H1 (cell line): ENCODE results near the gene TAF15. TPM values are rescaled to one million over a fixed set of nuclear protein-coding genes. Genes with fewer than 3 reads are reported as not detected.
A peak's percentile ranks its signal among the peaks of the same experiment; 100 is the strongest.

Source experiments
- CTCF ChIA-PET: fragments of 300-600 bp; sonication (Branson Sonifier 250); formaldehyde crosslinking; loops from one replicate; lab custom pipeline; 2021; ENCODE audit not compliant: partially characterized antibody; lab: Charles Lee
- POLR2A ChIA-PET: fragments of 300-600 bp; sonication (Branson Sonifier 250); formaldehyde crosslinking; loops from one replicate; lab custom pipeline; 2021; ENCODE audit warnings: inconsistent platforms; ENCODE audit not compliant: partially characterized antibody; lab: Charles Lee
- DNase-seq, 2 experiments: peaks; one replicate each; pipeline versions ENCODE4 v3.0.0 to v3.0.0-alpha.2; 2010 to 2022; ENCODE audit warnings: low spot score in 2 of 2, low read depth in 1 of 2, mixed read lengths in 1 of 2
- FAIRE-seq: peaks from 2 replicates; lab custom pipeline; 2011; peaks lifted over from hg19 to GRCh38; lab: Jason Lieb, UNC
- H2AFZ ChIP-seq: 2 replicates; pipeline ENCODE4 v1.8.1; 2012; ENCODE audit warnings: low read length, inconsistent platforms
- H2AK5ac ChIP-seq: 2 replicates; pipeline ENCODE4 v1.6.1; 2013; ENCODE audit warnings: low read depth, low read length
- H2BK120ac ChIP-seq: replicated peaks from 2 replicates; pipeline ENCODE3; 2013; ENCODE audit warnings: low read depth, low read length, inconsistent platforms
- H2BK12ac ChIP-seq: 2 replicates; pipeline ENCODE4 v1.6.1; 2013; ENCODE audit warnings: low read depth, low read length
- H2BK15ac ChIP-seq: 2 replicates; pipeline ENCODE4 v1.6.1; 2013; ENCODE audit warnings: low read length
- H2BK20ac ChIP-seq: 2 replicates; pipeline ENCODE4 v1.6.1; 2013; ENCODE audit warnings: low read length
- H2BK5ac ChIP-seq: 2 replicates; pipeline ENCODE4 v1.6.1; 2013; ENCODE audit warnings: low read depth, low read length
- H3K14ac ChIP-seq: 2 replicates; pipeline ENCODE4 v1.6.1; 2013; ENCODE audit warnings: inconsistent platforms; ENCODE audit not compliant: insufficient read length
- H3K18ac ChIP-seq: 2 replicates; pipeline ENCODE4 v1.6.1; 2013; ENCODE audit warnings: low read length; ENCODE audit errors: extremely low read depth
- H3K23ac ChIP-seq: 2 replicates; pipeline ENCODE4 v1.6.1; 2013; ENCODE audit warnings: inconsistent platforms; ENCODE audit not compliant: insufficient read length
- H3K23me2 ChIP-seq: 2 replicates; pipeline ENCODE4 v1.6.1; 2013; ENCODE audit warnings: low read depth, low read length
- H3K27ac ChIP-seq: 2 replicates; pipeline ENCODE4 v1.6.1; 2011; ENCODE audit warnings: low read depth, low read length, inconsistent platforms
- H3K27me3 ChIP-seq, 4 experiments: replicated peaks in 1 of 4; 1 replicate in 1 of 4; 2 replicates in 3 of 4; pipeline versions ENCODE4 v1.6.1 to v1.8.1; 2011 to 2013; ENCODE audit warnings: low read length in 3 of 4, mild to moderate bottlenecking in 3 of 4, inconsistent platforms in 2 of 4, mixed read lengths in 2 of 4, moderate library complexity in 1 of 4; ENCODE audit not compliant: control insufficient read depth in 3 of 4, insufficient read depth in 3 of 4; ENCODE audit errors: extremely low read depth in 1 of 4
- H3K36me3 ChIP-seq, 4 experiments: 2 replicates each; pipeline versions ENCODE4 v1.6.1 to v1.8.1; 2011 to 2013; ENCODE audit warnings: mild to moderate bottlenecking in 4 of 4, low read length in 3 of 4, moderate library complexity in 2 of 4, control low read depth in 1 of 4, inconsistent platforms in 1 of 4; ENCODE audit not compliant: insufficient read depth in 4 of 4, control insufficient read depth in 2 of 4
- H3K4ac ChIP-seq: replicated peaks from 2 replicates; pipeline ENCODE3; 2013; ENCODE audit warnings: low read length, low read depth, mixed read lengths, inconsistent platforms; ENCODE audit not compliant: insufficient read length
- H3K4me1 ChIP-seq, 4 experiments: replicated peaks in 1 of 4; 1 replicate in 1 of 4; 2 replicates in 3 of 4; pipeline versions ENCODE4 v1.6.1 to v1.8.1; 2011 to 2013; ENCODE audit warnings: low read length in 3 of 4, inconsistent platforms in 2 of 4, mixed read lengths in 1 of 4; ENCODE audit not compliant: insufficient read depth in 4 of 4, control insufficient read depth in 3 of 4
- H3K4me2 ChIP-seq, 2 experiments: 2 replicates each; pipeline versions ENCODE4 v1.6.1 to v1.8.1; 2011 to 2013; ENCODE audit warnings: low read depth in 2 of 2, low read length in 2 of 2, control low read depth in 1 of 2, inconsistent platforms in 1 of 2, mild to moderate bottlenecking in 1 of 2; ENCODE audit not compliant: insufficient read depth in 1 of 2
- H3K4me3 ChIP-seq, 4 experiments: fragments of 200-600, 300-600 bp in 1 of 4; sonication (generic), shearing (Covaris generic), sonication (Bioruptor Twin) in 1 of 4; 2 replicates each; pipeline versions ENCODE4 v1.5.1 to v1.8.1; 2011 to 2016; ENCODE audit warnings: low read length in 4 of 4, low read depth in 3 of 4, control low read depth in 2 of 4, inconsistent platforms in 2 of 4, mild to moderate bottlenecking in 2 of 4, mixed read lengths in 1 of 4, moderate library complexity in 1 of 4; ENCODE audit not compliant: insufficient read depth in 2 of 4; ENCODE audit errors: extremely low read depth in 1 of 4
- H3K56ac ChIP-seq: replicated peaks from 2 replicates; pipeline ENCODE3; 2013; ENCODE audit warnings: low read depth, mild to moderate bottlenecking, mixed read lengths, low read length, inconsistent platforms; ENCODE audit not compliant: insufficient read length
- H3K79me1 ChIP-seq: 2 replicates; pipeline ENCODE4 v1.6.1; 2013; ENCODE audit warnings: low read depth, low read length, control low read depth
- H3K79me2 ChIP-seq, 2 experiments: 2 replicates each; pipeline versions ENCODE4 v1.6.1 to v1.8.1; 2012 to 2013; ENCODE audit warnings: low read length in 2 of 2, mild to moderate bottlenecking in 2 of 2, inconsistent platforms in 1 of 2; ENCODE audit not compliant: insufficient read depth in 2 of 2, control insufficient read depth in 1 of 2
- H3K9ac ChIP-seq, 4 experiments: replicated peaks in 1 of 4; 1 replicate in 1 of 4; 2 replicates in 3 of 4; pipeline versions ENCODE4 v1.6.1 to v1.8.1; 2011 to 2013; ENCODE audit warnings: low read depth in 3 of 4, low read length in 3 of 4, control low read depth in 2 of 4, mild to moderate bottlenecking in 2 of 4, moderate library complexity in 2 of 4, inconsistent platforms in 1 of 4; ENCODE audit errors: extremely low read depth in 1 of 4
- H3K9me3 ChIP-seq, 2 experiments: 2 replicates each; pipeline versions ENCODE4 v1.6.1 to v1.8.1; 2012 to 2013; ENCODE audit warnings: mild to moderate bottlenecking in 2 of 2, moderate library complexity in 2 of 2, control low read depth in 1 of 2, inconsistent platforms in 1 of 2, low read depth in 1 of 2, low read length in 1 of 2, mixed read lengths in 1 of 2; ENCODE audit not compliant: insufficient read depth in 2 of 2
- H4K20me1 ChIP-seq, 2 experiments: replicated peaks in 1 of 2; 2 replicates each; pipeline versions ENCODE3 to v1.8.1; 2011 to 2013; ENCODE audit warnings: inconsistent platforms in 2 of 2, low read length in 2 of 2, mild to moderate bottlenecking in 1 of 2; ENCODE audit not compliant: insufficient read depth in 2 of 2, control insufficient read depth in 1 of 2
- H4K5ac ChIP-seq: 2 replicates; pipeline ENCODE4 v1.6.1; 2013; ENCODE audit warnings: low read length, low read depth, mixed read lengths, inconsistent platforms; ENCODE audit not compliant: insufficient read length
- H4K8ac ChIP-seq: 2 replicates; pipeline ENCODE4 v1.8.0; 2013; ENCODE audit warnings: mild to moderate bottlenecking, moderate library complexity, low read length, inconsistent platforms; ENCODE audit not compliant: insufficient read depth; ENCODE audit errors: extremely low read depth
- H4K91ac ChIP-seq: replicated peaks from 2 replicates; pipeline ENCODE3; 2013; ENCODE audit warnings: low read length, mixed read lengths, inconsistent platforms; ENCODE audit not compliant: insufficient read length
- CREB1 ChIP-seq: IDR thresholded peaks from 2 replicates; pipeline ENCODE4 v1.6.1; 2012; ENCODE audit warnings: inconsistent platforms
- EP300 ChIP-seq, 2 experiments: IDR thresholded peaks; 1 replicate in 1 of 2; 2 replicates in 1 of 2; pipeline ENCODE4 v1.6.1; 2011 to 2012; ENCODE audit warnings: low read depth in 2 of 2, low read length in 2 of 2, mild to moderate bottlenecking in 2 of 2, borderline replicate concordance in 1 of 2, inconsistent platforms in 1 of 2, moderate library complexity in 1 of 2
- NRF1 ChIP-seq: IDR thresholded peaks from 2 replicates; pipeline ENCODE4 v1.6.1; 2011; ENCODE audit warnings: mild to moderate bottlenecking, low read depth, low read length, improper control_type of control experiment
- POLR2AphosphoS5 ChIP-seq: IDR thresholded peaks from 2 replicates; pipeline ENCODE4 v1.6.1; 2011; ENCODE audit warnings: low read depth, low read length
- POU5F1 ChIP-seq: IDR thresholded peaks from 2 replicates; pipeline ENCODE4 v1.6.1; 2011; ENCODE audit warnings: low read depth, mild to moderate bottlenecking, low read length, moderate library complexity
- SIX5 ChIP-seq: IDR thresholded peaks from 2 replicates; pipeline ENCODE4 v1.6.1; 2011; ENCODE audit warnings: mild to moderate bottlenecking, low read depth, low read length
- TAF1 ChIP-seq: IDR thresholded peaks from 2 replicates; pipeline ENCODE4 v1.6.1; 2011; ENCODE audit warnings: mild to moderate bottlenecking, low read depth, low read length
- TAF7 ChIP-seq: optimal IDR thresholded peaks from 2 replicates; pipeline ENCODE3; 2011; ENCODE audit warnings: low read depth, mild to moderate bottlenecking, inconsistent platforms, low read length, moderate library complexity, borderline replicate concordance
- WGBS, 2 experiments: shearing (Covaris generic) in 1 of 2; methylation state at CpG; one replicate each; pipeline versions ENCODE4 v1.1.6 to v1.1.7; 2013 to 2015; ENCODE audit warnings: low lambda C conversion rate in 2 of 2, mixed read lengths in 2 of 2, inconsistent platforms in 1 of 2, low coverage in 1 of 2, missing lambda C conversion rate in 1 of 2; ENCODE audit not compliant: insufficient replicate concordance in 2 of 2, insufficient coverage in 1 of 2, insufficient read length in 1 of 2; ENCODE audit errors: extremely low coverage in 1 of 2, missing lambda C conversion rate in 1 of 2; 5-methylcytosine and 5-hydroxymethylcytosine counted together
- long read RNA-seq, 2 experiments: library from RNA in 1 of 2; library from capped mRNA in 1 of 2; stranded (forward); transcript quantifications; one replicate each; pipeline ENCODE4 v2.0.0, GENCODE V29; 2021; ENCODE audit warnings: inconsistent platforms in 1 of 2
- polyA minus RNA-seq, 3 experiments: library from RNA; depleted of rRNA, polyadenylated mRNA; stranded (reverse); fragments of >200 nt; gene quantifications; 1 replicate in 2 of 3; 2 replicates in 1 of 3; pipeline ENCODE4 v1.2.3, GENCODE V29; 2011
- polyA plus RNA-seq, 7 experiments: library from polyadenylated mRNA; depleted of rRNA in 3 of 7; stranded (reverse) in 5 of 7; unstranded in 2 of 7; fragments of >200 nt in 5 of 7; fragments of 200-250 nt in 2 of 7; gene quantifications; 1 replicate in 5 of 7; 2 replicates in 1 of 7; 4 replicates in 1 of 7; pipeline versions ENCODE4 v1.2.1 to v1.2.3, GENCODE V29; 2011 to 2013; ENCODE audit warnings: missing spikeins in 2 of 7, mixed read lengths in 2 of 7
- total RNA-seq: library from RNA; stranded (reverse); fragmentation: NEBNext Ultra II Directional; extraction: Animal tissue kit (Norgen Biotek cat#: 25700); gene quantifications from 2 replicates; pipeline ENCODE4 v1.2.1, GENCODE V29; 2021

Gene TAF15
- total RNA-seq (323 and 338 TPM in 2 replicates), polyA plus RNA-seq (2011; rRNA removed) (62.8 and 80.1 TPM in 2 replicates), polyA minus RNA-seq (2011; rRNA and poly(A)+ RNA removed) (88.8 and 170 TPM in 2 replicates)
- 100.0 TPM for polyA plus RNA-seq (2011; cell fraction: cytosol; rRNA removed)
- 115 TPM for polyA plus RNA-seq (2011; cell fraction: nucleus; rRNA removed)
- 333 to 440 TPM (median 380 TPM) in 4 replicates for polyA plus RNA-seq (2012, experiment 1 of 2)
- 59.6 TPM for polyA plus RNA-seq (2012, experiment 2 of 2)
- polyA plus RNA-seq (2013, experiment 1 of 2): 172 TPM
- polyA plus RNA-seq (2013, experiment 2 of 2): 171 TPM
- 94.0 TPM for polyA minus RNA-seq (2011; cell fraction: cytosol; rRNA and poly(A)+ RNA removed)
- 167 TPM for polyA minus RNA-seq (2011; cell fraction: nucleus; rRNA and poly(A)+ RNA removed)
- long read RNA-seq, experiment 1, partial matches to known transcripts: 54 of 67 reads
- long read RNA-seq, experiment 1, other reads (novel, unspliced or antisense): 9 of 67 reads
- long read RNA-seq, experiment 2, transcript TAF15-215 (16 exons, 2,191 nt): major isoform, 9 of 48 reads
- long read RNA-seq, experiment 2, partial matches to known transcripts: 23 of 48 reads
- long read RNA-seq, experiment 2, other reads (novel, unspliced or antisense): 15 of 48 reads

GRCh38 chr17:35808962-35809854, at the start of gene TAF15:
Gene TAF15, plus strand, starts transcription at chr17:35809484. Its CDS starts 86 bp downstream, at chr17:35809570.
- 1% methylated on average over 69 of the region's 71 CpGs; no CpG with 5 or more reads in 1 of the 2 experiments for WGBS, 2 experiments
- peak; percentile 89 to 94 for DNase-seq
- ChIA-PET POLR2A (interaction anchor here (0.6 to 5.8 kb wide), 42 partner anchors 9 to 1937 kb away, joined by 3 to 62 read pairs (median 5); partner anchors contain the start of genes C17orf50, GAS2L2, MMP28 and RASL10B), CTCF (interaction anchor here (0.6 to 6.6 kb wide), 22 partner anchors 9 to 322 kb away, joined by 3 to 107 read pairs (median 3); partner anchors contain the start of gene MMP28)
- FAIRE-seq: no peak
- H2AK5ac ChIP-seq: peak within 1 kb of the TSS; percentile 54; the same call in 1 of the 2 replicates
- H3K56ac ChIP-seq: peak within 1 kb of the TSS; percentile 80
- H3K9me3 ChIP-seq: no peaks in the 10 kb centered on the region
- no peaks in the 10 kb centered on the region for H3K79me1 ChIP-seq
- peak within 1 kb of the TSS; percentile 96 for H2BK5ac ChIP-seq
- H2BK20ac ChIP-seq: no peak within 1 kb of the TSS
- H4K91ac ChIP-seq: peak within 1 kb of the TSS; percentile 85
- H3K27ac ChIP-seq: peak within 1 kb of the TSS; percentile 99
- peaks cover 0 to 4% (median 0%) of the 10 kb centered on the region in 4 experiments; a peak in 1 of 8 replicates for H3K36me3 ChIP-seq
- peak within 1 kb of the TSS; percentile 91 to 97 (median 96) for H3K9ac ChIP-seq
- peak within 1 kb of the TSS; percentile 95 for H4K5ac ChIP-seq
- peaks cover 0 to 10% (median 0%) of the 10 kb centered on the region in 4 experiments; a peak in 3 of 7 replicates for H3K4me1 ChIP-seq
- H3K4me2 ChIP-seq: peak within 1 kb of the TSS; percentile 69 to 87
- H3K4ac ChIP-seq: peak within 1 kb of the TSS; percentile 87
- H3K23ac ChIP-seq: no peak within 1 kb of the TSS
- peak within 1 kb of the TSS; percentile 91 to 98 (median 94) for H3K4me3 ChIP-seq
- H2AFZ ChIP-seq: peak within 1 kb of the TSS; percentile 99
- H2BK12ac ChIP-seq: peak within 1 kb of the TSS; percentile 54; the same call in 1 of the 2 replicates
- H2BK120ac ChIP-seq: peak within 1 kb of the TSS; percentile 44
- no peaks in the 10 kb centered on the region for H3K27me3 ChIP-seq
- H3K18ac ChIP-seq: peak within 1 kb of the TSS; percentile 96
- H3K79me2 ChIP-seq: peaks cover 23 to 49% of the 10 kb centered on the region in 2 experiments
- peaks cover 10 to 14% of the 10 kb centered on the region in 2 experiments for H4K20me1 ChIP-seq
- H3K14ac ChIP-seq: no peak within 1 kb of the TSS
- peak within 1 kb of the TSS; percentile 77; the same call in 1 of the 2 replicates for H2BK15ac ChIP-seq
- peak within 1 kb of the TSS; percentile 100 for H4K8ac ChIP-seq
- H3K23me2 ChIP-seq: peaks cover 13% of the 10 kb centered on the region
- TF ChIP-seq EP300 (IDR thresholded peaks at IDR 0.05; ENCODE audit: borderline replicate concordance in 1 of 2, low read depth in 2 of 2, low read length in 2 of 2): peak in 1 of 2 experiments; percentile 100; a peak in 2 of 3 replicates
- TF ChIP-seq NRF1: no peak
- TF ChIP-seq TAF1: peak; percentile 99
- TF ChIP-seq SIX5: peak; percentile 57
- peak; percentile 99 for TF ChIP-seq TAF7
- peak; percentile 94 for TF ChIP-seq POLR2AphosphoS5
- peak; percentile 43; the same call in 1 of the 2 replicates for TF ChIP-seq CREB1
- TF ChIP-seq POU5F1: no peak
